Daoy (cell line): ENCODE data around the gene CASTOR1. TPM values are rescaled to one million over a fixed set of nuclear protein-coding genes. Genes with fewer than 3 reads are reported as not detected.

ENCODE experiments used
- DNase-seq: peaks from one replicate; pipeline ENCODE4 v3.0.0-alpha.2; 2015; ENCODE audit warnings: low read depth
- total RNA-seq: library from RNA; depleted of rRNA; stranded (reverse); fragments of >200 nt; shearing (Covaris generic); gene quantifications from 2 replicates; pipeline ENCODE4 v1.2.3, GENCODE V29; 2014

The CASTOR1 gene
- total RNA-seq, 1 experiment from 2014 or later, result 5.9 TPM

DNA sequence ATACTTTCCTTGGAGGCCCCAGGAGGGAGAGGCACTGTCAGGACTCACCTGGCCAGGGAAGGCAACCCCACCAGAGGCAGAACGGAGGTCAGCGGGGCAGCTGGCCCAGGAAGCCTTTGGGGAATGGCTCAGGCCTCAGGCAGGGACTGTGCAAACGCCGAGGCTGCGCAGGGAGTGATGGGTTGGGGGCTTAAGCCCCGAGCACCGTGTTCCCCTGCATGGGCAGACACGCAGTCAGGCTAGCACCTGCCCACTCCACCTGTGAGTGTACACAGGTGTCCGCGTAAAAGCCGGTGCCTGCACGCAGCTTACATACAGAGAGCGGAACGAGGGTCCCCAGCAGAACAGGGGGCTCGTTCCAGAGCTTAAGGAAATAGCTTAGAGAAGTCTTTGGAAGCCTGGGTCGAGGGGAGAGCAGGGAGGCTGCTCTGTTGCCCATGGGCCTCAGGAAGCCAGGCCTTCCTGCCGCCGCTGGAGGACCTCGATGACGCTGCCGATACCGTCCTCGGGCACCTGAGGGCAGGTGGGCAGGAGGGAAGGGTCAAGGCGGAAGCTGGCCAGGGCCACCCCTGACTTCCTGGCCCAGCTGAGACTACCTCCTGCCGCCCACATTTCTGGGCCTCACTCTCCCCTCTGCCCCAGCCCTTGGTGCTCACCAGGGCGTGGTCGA is 4.0 kb downstream of the CASTOR1 start:
- no peak for DNase-seq

GRCh38 chr22:30284666-30285065 is 4.6 kb downstream of the CASTOR1 start:
- no peak for DNase-seq

GRCh38 chr22:30284172-30284571 is 5.1 kb downstream of the CASTOR1 start:
- no peak for DNase-seq

GRCh38 chr22:30283342-30283741 is 6.0 kb downstream of the CASTOR1 start:
- DNase-seq, result no peak

- no peak for DNase-seq
These were observed 6.7 kb downstream of the CASTOR1 start for GRCh38 chr22:30282616-30283046.

GRCh38 chr22:30280505-30280904 is 8.8 kb downstream of the CASTOR1 start:
- DNase-seq, result no peak

DNA sequence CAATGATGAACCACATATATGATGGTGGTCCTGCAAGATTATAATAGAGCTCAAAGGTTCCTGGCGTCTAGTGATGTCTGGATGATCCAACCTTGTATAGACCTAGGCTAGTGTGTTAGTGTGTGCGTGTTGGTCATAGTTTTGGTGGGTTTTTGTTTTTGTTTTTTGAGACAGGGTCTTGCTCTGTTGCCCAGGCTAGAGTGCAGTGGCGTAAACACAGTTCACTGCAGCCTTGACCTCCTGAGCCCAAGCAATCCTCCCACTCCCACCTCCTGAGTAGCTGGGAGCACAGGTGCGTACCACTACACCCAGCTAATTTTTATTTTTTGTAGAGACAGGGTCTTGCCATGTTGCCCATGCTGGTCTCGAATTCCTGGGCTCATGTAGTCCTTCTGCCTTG is 9.4 kb downstream of the CASTOR1 start:
- no peak for DNase-seq

GRCh38 chr22:30279046-30279788 is 10.1 kb downstream of the CASTOR1 start:
- DNase-seq, result no peak

DNA sequence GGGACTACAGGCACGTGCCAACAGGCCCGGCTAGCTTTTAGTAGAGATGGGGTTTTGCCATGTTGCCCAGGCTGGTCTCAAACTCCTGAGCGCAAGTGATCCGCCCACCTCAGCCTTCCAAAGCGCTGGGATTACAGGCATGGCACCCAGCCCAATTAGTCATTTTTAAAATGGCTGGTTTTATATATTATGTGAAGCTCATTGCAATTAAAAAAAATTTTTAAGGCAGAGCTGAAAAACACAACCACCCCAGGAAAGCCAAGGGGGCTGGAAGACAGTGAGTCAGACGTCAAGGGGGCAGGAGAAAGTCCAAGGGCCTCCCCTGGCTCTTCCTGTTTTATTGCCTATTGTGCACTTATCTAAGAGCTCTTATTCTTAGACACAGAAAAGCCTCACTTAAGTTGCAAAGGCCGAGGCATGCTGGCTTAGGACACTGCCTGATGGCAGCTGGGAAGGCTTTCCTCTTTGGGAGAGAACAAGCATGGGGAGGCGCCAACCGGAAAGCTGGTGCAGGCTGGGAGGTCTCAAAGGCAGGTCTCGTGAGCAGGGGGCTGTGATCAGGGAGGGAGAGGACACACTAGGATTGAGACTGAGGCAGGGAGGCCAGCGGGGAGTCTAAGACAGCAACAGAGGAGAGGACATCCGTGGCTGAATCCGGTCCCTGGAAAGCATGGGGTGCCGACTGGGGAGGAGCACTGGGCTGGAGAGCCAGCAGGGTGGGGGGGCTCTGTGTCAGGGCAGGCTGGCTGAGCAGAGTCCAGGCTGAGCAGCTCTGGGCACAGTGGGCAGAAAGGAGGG is 11.6 kb downstream of the CASTOR1 start:
- peak; percentile 81 for DNase-seq

DNA sequence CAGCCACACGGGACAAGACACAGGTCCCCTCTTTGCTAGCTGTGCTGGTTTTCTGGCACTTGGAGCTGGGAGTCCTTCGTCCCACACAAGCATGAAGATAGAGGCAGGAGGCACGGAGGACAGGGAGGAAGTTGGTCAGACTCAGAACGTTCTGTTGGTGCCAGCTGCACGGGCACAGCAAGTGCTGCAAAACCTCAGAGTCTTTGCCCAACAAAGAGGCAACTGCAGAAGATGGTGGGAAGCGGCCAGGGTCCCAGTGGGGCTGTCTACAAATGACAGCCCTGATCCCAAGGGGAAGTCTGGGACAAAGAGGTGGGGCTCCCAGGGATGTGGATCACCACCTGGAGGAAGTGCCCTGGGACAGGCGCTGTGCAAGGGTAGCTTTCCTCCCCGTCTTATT is 13.3 kb downstream of the CASTOR1 start:
- no peak for DNase-seq

GRCh38 chr22:30275625-30276024 is 13.7 kb downstream of the CASTOR1 start:
- DNase-seq, result no peak

GRCh38 chr22:30274437-30274812 is 14.9 kb downstream of the CASTOR1 start:
- DNase-seq, result no peak

DNA sequence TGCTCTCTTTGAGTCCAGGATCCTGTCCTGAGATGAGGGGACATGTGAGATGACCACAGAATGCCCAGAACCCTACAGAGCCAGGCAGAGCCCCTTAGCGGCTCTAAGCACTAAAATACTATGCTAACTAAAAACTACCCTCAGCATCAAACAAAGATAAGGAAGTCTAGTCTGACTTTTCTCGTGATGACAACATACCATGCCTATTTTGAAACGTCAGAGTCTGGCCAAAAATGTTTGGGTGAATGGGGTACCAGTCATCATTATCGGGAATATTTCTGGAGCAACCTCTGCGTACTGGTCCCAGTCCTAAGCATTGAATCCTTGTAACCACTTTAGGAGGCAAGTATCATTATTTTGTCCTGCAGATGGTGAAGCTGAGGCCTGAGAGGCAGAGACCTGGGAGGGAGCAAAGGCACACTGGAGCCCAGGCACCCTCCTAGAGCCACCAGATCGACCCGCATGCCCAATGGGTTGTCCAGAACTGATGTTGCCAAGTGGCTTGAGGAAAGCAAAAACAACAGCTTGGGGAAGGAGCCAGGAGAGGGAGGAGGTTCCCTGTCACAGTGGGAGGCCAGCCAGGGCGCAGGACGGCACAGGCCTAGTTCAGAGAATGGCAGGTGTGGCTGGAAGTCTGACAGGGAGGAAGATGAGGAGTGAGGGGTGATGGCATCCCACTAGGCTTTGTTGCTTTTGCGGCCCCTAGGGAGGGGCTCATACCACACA is 15.4 kb downstream of the CASTOR1 start:
- no peak for DNase-seq

DNA sequence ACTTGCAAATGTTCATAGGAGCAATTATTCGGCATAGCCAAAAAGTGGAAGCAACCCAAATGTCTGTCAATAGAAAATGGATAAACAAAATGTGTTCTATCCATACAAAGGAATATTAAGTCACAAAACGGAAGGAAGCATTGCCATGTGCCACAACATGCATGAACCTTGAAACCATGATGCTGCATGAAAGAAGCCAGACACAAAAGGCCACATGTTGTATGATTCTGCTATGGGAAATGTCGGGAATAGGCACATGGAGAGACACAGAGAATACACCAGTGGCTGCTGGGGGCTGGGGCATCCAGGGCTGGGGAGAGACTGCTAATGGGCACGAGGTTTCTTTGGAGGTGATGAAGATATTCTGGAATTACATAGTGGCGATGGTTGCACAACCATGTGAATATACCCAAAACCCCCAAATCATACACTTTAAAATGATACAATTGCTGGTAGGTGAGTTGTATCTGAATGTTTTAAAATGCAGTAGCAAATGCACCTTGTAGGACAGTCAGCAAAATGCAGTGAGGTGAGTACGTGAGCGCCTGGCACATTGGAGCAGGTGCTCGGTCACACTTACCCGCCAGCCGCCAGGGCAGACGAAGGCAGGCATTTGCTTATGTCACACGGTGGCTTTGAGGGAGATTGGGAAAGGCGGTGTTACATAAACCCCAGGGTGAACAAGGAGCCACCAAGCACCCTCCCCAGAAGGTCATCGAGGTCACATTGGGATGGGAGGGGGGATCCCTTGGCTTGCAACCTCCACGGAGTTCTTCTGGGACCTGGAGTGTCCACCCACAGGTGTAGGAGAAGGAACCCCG is 16.3 kb downstream of the CASTOR1 start:
- DNase-seq, result no peak

DNA sequence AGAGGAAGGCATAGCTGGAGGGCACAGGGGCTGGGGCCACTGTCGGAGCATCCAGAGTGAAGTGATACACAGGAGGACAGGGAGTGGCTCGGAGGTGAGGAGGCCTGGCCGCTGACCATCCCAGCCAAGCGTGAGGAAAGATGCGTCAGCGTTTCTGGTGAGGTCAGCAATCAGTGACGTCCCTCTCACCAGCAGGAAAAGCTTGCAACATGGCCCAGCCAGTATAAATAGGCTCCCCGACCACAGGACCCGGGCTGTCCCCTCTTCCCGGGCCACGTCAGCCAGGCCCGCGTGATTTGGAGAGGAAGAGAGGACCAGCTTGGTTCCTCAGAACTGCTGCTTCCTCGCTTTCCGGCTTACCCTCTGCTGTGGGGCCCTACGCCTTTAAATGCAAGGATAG is 18.5 kb downstream of the CASTOR1 start:
- DNase-seq, result peak; percentile 62

- no peak for DNase-seq
These were observed 21.0 kb downstream of the CASTOR1 start for GRCh38 chr22:30268331-30268730.

DNA sequence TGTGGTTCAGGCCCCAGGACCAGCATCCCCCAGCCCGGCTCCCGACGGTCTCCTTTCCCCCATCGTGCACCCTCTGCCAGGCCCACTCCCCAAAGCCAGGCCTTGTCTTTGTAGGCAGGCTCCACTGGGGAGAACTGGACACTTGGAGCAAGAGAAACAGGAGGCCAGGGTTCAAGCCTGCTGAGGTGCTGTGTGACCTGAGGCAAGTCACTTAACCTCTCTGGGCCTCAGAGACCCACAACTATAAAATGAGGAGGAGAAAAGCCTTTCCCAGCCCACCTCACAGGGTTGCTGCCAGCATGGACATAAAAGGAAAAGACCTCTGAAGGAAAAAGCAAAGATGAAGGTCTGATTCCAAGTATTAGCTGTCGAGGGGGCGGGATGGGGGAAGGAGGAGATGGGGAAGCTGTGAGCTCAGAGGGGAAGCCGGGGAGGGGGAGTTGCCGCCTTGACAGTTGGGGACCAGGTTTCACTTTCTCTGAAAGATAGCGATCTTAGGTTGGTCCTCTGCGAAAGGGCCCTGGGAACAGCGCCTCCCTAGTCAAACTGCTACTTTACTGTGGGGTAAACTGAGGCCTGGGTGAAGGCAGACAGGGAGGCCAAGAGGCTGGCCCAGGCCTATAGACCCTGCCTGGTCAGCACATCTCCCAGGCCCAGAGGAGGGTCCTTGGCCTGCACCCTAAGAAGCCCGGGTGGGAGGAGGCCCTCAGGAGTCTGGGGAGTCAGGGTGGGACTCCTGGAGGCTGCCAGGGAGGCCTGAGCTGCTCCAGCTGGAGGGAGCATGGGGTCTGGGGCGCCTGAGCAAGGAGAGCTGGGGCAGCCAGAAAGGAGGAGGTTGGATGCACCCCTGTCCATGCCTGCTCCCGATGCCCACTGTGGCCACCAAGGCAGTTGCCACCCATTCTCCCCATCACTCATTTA is 21.7 kb downstream of the CASTOR1 start:
- no peak for DNase-seq

- peak; percentile 43 for DNase-seq
These were observed 22.6 kb downstream of the CASTOR1 start, which contains the start of gene OSM for GRCh38 chr22:30266445-30267381. TSS of gene OSM (minus strand) at chr22:30266851. CDS start at chr22:30266799, 52 bp downstream.
